GM18868 (cell line): Measurements from ENCODE around the gene ST7L.

Experiments
- ATAC-seq: cut with Tn5 transposase; IDR thresholded peaks from one replicate; pipeline ENCODE4 v1.9.1; 2021; ENCODE audit warnings: mild to moderate bottlenecking, moderate library complexity; ENCODE audit not compliant: unreplicated experiment

The ST7L gene

DNA sequence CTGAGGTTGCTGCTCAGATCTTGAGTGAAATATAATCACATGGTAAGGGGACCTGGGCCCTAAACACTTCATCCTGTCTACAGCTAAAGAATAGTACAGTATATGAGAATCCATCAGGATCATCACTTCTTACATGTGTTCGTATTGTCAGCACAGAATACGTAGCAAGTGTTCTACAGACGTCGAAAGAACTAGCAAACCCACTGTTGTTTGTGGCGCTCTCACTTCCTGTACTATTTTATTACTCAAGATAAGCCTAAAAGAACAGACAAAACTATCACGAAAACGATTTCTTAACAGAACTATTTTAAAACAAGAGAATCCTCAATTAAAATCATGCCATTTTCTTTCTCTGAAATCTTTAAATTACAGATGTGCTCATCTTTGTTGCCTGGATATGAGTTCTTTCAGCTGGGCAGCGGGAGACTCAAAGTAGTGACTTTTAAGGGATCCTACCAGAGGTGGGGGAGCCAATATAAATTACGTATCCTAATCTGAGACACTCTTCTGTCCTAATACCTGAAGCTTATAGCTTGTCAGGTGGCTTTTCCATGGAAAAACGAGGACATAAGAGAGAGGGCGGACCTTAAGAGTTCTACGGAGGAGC lies 724 bp downstream of the ST7L start:
- no peak for ATAC-seq

GRCh38 chr1:112614460-112615065 lies 4.4 kb downstream of the ST7L start:
- no peak for ATAC-seq

DNA sequence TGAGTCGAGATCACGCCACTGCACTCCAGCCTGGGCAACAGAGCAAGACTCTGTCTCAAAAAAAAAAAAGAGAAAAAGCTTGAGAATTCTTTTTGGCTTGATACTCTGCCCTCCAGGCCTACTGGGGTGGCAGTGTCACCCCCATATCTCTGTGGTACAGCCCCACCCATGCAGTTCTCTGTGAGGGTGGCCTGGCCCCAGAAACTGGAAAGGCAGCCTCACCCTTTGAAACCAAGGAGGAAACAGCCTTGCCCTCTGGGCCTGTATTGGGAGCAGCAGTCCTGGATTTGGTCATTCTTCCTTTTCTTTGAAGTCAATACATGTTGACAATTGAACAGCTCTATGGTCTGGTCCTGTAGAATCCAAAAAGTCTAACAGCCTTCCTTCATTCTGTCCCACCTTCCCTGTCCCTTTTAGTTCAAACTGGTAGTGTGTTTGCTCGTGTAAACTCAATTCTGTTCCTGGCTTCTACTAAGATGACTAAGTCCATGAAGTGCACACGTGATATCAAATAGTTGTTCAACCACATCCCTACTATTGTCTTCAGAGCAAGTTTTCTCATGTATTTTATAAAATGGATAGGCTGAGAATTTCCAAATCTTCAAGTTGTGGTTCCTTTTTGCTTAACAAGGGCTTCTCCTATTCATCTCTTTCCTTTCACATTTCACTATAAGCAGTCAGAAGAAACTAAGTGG lies 13.2 kb downstream of the ST7L start:
- no peak for ATAC-seq

DNA sequence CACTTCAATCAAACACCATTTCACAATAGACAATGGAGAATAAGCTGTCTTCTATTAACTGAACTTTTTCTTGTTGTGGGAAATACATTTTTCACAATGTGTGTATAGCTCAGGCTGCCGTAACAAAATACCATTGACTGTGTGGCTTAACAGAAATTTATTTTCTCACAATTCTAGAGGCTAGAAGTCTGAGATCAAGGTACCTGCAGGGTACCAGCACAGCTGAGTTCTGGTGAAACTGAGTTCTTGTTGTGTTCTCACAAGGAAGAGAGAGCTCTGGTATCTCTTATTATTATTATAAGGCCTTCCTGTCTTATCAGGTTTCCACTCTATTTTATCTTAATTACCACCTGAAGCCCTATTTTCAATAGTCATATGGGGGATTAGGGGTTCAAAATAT lies 15.4 kb downstream of the ST7L start:
- ATAC-seq, result no peak

GRCh38 chr1:112603012-112603411 lies 15.9 kb downstream of the ST7L start:
- no peak for ATAC-seq

- no peak for ATAC-seq
Observed at GRCh38 chr1:112599477-112599876, 19.5 kb downstream of the ST7L start.

DNA sequence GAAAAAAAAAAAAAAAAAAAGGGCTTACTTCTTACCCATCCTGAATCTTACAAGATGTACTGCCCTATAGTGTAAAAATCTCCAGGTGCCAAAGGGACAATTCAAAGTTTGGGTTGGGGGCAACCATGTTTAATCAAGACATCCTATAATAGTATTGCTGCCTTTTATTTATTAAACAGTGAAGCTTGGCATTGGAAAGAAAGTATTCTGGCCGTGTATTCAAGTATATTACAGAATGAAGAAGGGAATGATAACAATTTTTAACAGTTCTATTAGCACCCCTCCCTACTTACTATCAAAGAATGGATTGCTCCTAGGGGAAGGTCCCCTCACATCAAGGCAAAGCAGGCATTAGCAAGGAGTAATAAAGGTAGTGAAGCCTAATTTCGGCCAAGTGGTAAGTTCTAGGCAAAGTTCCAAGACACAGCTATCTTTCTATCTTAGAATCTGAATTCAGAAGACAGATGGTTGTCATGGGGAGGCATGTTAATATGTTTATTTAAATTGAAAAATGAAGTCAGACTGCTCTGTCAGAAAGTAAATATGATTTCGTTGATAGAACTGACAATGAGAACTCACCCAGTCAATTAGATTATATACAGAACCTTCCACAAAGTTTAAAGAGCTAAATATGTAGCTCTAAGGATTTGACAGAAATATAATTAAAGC lies 24.6 kb downstream of the ST7L start:
- no peak for ATAC-seq

DNA sequence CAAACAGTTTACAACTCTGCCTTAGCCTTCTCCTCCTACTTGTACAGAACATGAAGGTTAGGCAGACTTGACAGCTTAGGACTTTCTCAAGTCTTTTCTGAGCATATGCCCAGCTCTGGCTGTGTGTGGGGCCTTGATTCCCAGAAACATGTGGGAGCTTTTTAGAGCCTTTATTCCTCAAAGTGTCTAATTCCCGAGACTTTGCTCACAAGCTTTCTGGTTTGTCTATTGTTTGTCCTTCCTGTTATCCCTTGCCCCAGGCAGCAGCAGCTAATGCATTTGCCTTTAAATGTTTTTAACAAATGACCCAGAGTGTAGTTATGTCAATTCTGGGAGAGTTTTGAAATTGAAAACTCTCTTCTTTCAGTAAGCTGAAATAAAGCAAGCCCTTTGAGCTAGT lies 29.2 kb downstream of the ST7L start:
- no peak for ATAC-seq

GRCh38 chr1:112583366-112583765 lies 35.6 kb downstream of the ST7L start:
- ATAC-seq, result no peak

GRCh38 chr1:112581586-112582192 lies 37.3 kb downstream of the ST7L start:
- ATAC-seq, result no peak

GRCh38 chr1:112579801-112580510 lies 39.0 kb downstream of the ST7L start:
- no peak for ATAC-seq

DNA sequence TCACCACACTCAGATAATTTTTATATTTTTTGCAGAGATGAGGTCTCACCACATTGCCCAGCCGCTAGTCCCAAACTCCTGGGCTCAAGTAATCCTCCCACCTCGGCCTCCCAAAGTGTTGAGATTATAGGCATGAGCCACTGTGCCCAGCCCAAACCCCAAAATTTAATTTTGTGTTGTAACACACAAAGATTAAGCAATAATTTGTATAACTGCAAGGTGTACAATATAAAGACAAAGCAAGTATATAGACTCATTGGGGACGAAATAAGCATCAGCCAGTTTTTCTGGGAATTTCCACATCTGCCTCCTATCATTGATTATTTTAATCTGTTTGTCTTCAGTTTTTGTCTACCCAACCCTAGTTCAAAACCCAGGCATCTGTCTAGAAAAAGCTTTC lies 42.7 kb downstream of the ST7L start:
- ATAC-seq, result no peak

DNA sequence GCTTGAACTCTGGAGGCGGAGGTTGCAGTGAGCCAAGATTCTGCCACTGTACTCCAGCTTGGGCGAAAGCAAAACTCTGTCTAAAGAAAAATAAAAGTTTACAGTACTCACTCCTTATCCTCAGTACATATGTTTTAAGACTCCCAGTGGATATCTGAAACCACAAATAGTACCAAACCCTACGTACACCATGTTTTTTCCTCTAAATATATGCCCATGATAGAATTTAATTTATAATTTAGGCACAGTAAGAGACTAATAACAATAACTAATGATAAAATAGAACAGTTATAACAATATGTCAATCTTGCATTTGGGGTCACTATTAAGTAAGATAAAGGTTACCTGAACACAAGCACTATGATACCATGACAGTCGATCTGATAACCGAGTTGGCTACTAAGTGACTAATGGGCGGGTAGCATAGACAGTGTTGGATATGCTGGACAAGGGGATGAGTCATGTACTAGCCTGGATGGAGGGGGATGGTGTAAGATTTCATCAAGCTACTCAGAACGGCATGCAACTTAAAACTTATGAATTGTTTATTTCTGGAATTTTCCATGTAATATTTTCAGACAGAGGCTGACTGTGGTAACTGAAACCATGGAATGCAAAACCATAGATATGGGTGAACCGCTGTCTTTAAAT lies 43.7 kb downstream of the ST7L start:
- ATAC-seq, result no peak

DNA sequence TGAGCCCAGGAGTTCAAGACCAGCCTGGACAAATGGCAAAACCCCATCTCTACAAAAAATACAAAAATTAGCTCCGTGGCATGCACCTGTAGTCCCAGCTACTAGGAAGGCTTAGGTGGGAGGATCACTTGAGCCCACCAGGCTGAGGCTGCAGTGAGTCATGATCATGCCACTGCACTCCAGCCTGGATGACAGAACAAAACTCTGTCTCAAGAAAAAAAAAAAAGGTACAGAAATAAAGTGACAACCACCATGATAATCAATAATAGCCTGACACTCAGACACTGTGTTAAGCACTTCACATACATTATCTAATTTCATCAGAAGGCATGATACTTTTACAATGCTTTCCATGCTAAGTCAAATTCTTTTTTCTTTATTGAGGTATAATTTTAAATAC lies 53.1 kb downstream of the ST7L start:
- ATAC-seq, result no peak

- ATAC-seq, result no peak
Observed at GRCh38 chr1:112564081-112564480, 54.9 kb downstream of the ST7L start.

DNA sequence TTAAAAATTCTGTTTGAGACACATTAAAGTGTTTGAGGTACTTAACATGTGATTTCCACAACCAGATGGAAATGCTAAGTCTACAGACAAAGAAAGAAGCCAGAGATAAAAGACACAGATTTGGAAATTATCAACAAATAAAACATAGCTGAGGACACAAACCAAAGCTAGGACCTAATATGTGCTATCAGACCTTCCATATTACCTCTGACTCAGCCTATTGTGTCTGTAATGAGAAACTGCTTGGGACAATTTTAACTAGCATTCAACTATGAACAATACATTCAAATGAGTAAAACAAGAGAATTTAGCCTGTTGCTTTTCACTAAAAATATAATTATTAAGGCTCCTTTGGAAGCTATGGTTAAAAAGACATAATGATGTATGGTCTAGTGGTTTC lies 55.6 kb downstream of the ST7L start:
- ATAC-seq, result no peak

DNA sequence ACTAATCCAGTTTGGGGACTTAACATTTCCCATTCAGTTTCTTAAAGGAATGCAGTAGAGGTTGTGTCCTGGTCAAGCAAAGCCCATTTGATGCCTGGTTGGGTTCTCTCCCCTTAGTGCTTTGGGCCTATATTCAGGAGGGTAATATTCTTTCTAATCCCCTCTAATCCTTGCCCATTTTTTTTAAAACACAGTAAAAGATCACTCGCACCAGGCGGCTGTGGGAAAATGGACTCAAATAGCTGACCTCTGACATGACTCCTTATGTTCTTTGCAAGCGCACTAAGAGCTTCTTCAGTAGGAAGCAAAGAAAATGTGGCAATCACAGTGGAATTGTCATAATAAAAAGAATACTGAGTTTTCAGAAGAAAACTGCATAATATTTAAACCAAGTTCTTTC lies 60.3 kb downstream of the ST7L start:
- ATAC-seq, result no peak

GRCh38 chr1:112557385-112557784 lies 61.6 kb downstream of the ST7L start:
- ATAC-seq, result no peak

GRCh38 chr1:112554411-112554810 lies 64.5 kb downstream of the ST7L start:
- no peak for ATAC-seq

- no peak for ATAC-seq
Observed at GRCh38 chr1:112549590-112549989, 69.4 kb downstream of the ST7L start.
